ENCODE measurements around the gene CEP41.

GRCh38 chr7:130390486-130390885, 50.3 kb downstream of the CEP41 start:
- TF ChIP-seq, protein P1, sequence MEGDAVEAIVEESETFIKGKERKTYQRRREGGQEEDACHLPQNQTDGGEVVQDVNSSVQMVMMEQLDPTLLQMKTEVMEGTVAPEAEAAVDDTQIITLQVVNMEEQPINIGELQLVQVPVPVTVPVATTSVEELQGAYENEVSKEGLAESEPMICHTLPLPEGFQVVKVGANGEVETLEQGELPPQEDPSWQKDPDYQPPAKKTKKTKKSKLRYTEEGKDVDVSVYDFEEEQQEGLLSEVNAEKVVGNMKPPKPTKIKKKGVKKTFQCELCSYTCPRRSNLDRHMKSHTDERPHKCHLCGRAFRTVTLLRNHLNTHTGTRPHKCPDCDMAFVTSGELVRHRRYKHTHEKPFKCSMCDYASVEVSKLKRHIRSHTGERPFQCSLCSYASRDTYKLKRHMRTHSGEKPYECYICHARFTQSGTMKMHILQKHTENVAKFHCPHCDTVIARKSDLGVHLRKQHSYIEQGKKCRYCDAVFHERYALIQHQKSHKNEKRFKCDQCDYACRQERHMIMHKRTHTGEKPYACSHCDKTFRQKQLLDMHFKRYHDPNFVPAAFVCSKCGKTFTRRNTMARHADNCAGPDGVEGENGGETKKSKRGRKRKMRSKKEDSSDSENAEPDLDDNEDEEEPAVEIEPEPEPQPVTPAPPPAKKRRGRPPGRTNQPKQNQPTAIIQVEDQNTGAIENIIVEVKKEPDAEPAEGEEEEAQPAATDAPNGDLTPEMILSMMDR (IDR thresholded peaks at IDR 0.05; ENCODE audit: low read depth, low read length, missing input control): no peak
- no peak for TF ChIP-seq TAF1 (conservative IDR thresholded peaks at IDR 0.05)
- no peak for TF ChIP-seq MAX (IDR thresholded peaks at IDR 0.05)
- TF ChIP-seq HNF4G (IDR thresholded peaks at IDR 0.05): no peak
- TF ChIP-seq YY1 (IDR thresholded peaks at IDR 0.05): no peak
- no peak for TF ChIP-seq ZBTB33 (IDR thresholded peaks at IDR 0.05)
- no peak for TF ChIP-seq REST (IDR thresholded peaks at IDR 0.05)
- TF ChIP-seq GABPA (IDR thresholded peaks at IDR 0.05 in 1 of 2, conservative IDR thresholded peaks at IDR 0.05 in 1 of 2): no peak
- no peak for TF ChIP-seq SP1 (IDR thresholded peaks at IDR 0.05)
- no peak for TF ChIP-seq FOXA1 (IDR thresholded peaks at IDR 0.05)
- no peak for TF ChIP-seq EGR1 (IDR thresholded peaks at IDR 0.05; ENCODE audit: low read depth in 2 of 2)
- no peak for TF ChIP-seq RAD21 (IDR thresholded peaks at IDR 0.05)
- no peak for TF ChIP-seq JUND (IDR thresholded peaks at IDR 0.05)
- TF ChIP-seq, protein P2, sequence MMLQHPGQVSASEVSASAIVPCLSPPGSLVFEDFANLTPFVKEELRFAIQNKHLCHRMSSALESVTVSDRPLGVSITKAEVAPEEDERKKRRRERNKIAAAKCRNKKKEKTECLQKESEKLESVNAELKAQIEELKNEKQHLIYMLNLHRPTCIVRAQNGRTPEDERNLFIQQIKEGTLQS (IDR thresholded peaks at IDR 0.05): no peak
